H1 (cell line): ENCODE data around the gene MYH13. TPM values are rescaled to one million over a fixed set of nuclear protein-coding genes. Genes with fewer than 3 reads are reported as not detected.

ENCODE experiments used
- CTCF ChIA-PET: fragments of 300-600 bp; sonication (Branson Sonifier 250); formaldehyde crosslinking; loops from one replicate; lab custom pipeline; 2021; ENCODE audit not compliant: partially characterized antibody; lab: Charles Lee
- POLR2A ChIA-PET: fragments of 300-600 bp; sonication (Branson Sonifier 250); formaldehyde crosslinking; loops from one replicate; lab custom pipeline; 2021; ENCODE audit warnings: inconsistent platforms; ENCODE audit not compliant: partially characterized antibody; lab: Charles Lee
- DNase-seq, 2 experiments: peaks; one replicate each; pipeline versions ENCODE4 v3.0.0 to v3.0.0-alpha.2; 2010 to 2022; ENCODE audit warnings: low spot score in 2 of 2, low read depth in 1 of 2, mixed read lengths in 1 of 2
- FAIRE-seq: peaks from 2 replicates; lab custom pipeline; 2011; peaks lifted over from hg19 to GRCh38; lab: Jason Lieb, UNC
- H2AFZ ChIP-seq: 2 replicates; pipeline ENCODE4 v1.8.1; 2012; ENCODE audit warnings: low read length, inconsistent platforms
- H2AK5ac ChIP-seq: 2 replicates; pipeline ENCODE4 v1.6.1; 2013; ENCODE audit warnings: low read depth, low read length
- H2BK120ac ChIP-seq: replicated peaks from 2 replicates; pipeline ENCODE3; 2013; ENCODE audit warnings: low read depth, low read length, inconsistent platforms
- H2BK12ac ChIP-seq: 2 replicates; pipeline ENCODE4 v1.6.1; 2013; ENCODE audit warnings: low read depth, low read length
- H2BK15ac ChIP-seq: 2 replicates; pipeline ENCODE4 v1.6.1; 2013; ENCODE audit warnings: low read length
- H2BK20ac ChIP-seq: 2 replicates; pipeline ENCODE4 v1.6.1; 2013; ENCODE audit warnings: low read length
- H2BK5ac ChIP-seq: 2 replicates; pipeline ENCODE4 v1.6.1; 2013; ENCODE audit warnings: low read depth, low read length
- H3K14ac ChIP-seq: 2 replicates; pipeline ENCODE4 v1.6.1; 2013; ENCODE audit warnings: inconsistent platforms; ENCODE audit not compliant: insufficient read length
- H3K18ac ChIP-seq: 2 replicates; pipeline ENCODE4 v1.6.1; 2013; ENCODE audit warnings: low read length; ENCODE audit errors: extremely low read depth
- H3K23ac ChIP-seq: 2 replicates; pipeline ENCODE4 v1.6.1; 2013; ENCODE audit warnings: inconsistent platforms; ENCODE audit not compliant: insufficient read length
- H3K23me2 ChIP-seq: 2 replicates; pipeline ENCODE4 v1.6.1; 2013; ENCODE audit warnings: low read depth, low read length
- H3K27ac ChIP-seq: 2 replicates; pipeline ENCODE4 v1.6.1; 2011; ENCODE audit warnings: low read depth, low read length, inconsistent platforms
- H3K27me3 ChIP-seq, 4 experiments: replicated peaks in 1 of 4; 1 replicate in 1 of 4; 2 replicates in 3 of 4; pipeline versions ENCODE4 v1.6.1 to v1.8.1; 2011 to 2013; ENCODE audit warnings: low read length in 3 of 4, mild to moderate bottlenecking in 3 of 4, inconsistent platforms in 2 of 4, mixed read lengths in 2 of 4, moderate library complexity in 1 of 4; ENCODE audit not compliant: control insufficient read depth in 3 of 4, insufficient read depth in 3 of 4; ENCODE audit errors: extremely low read depth in 1 of 4
- H3K36me3 ChIP-seq, 4 experiments: 2 replicates each; pipeline versions ENCODE4 v1.6.1 to v1.8.1; 2011 to 2013; ENCODE audit warnings: mild to moderate bottlenecking in 4 of 4, low read length in 3 of 4, moderate library complexity in 2 of 4, control low read depth in 1 of 4, inconsistent platforms in 1 of 4; ENCODE audit not compliant: insufficient read depth in 4 of 4, control insufficient read depth in 2 of 4
- H3K4ac ChIP-seq: replicated peaks from 2 replicates; pipeline ENCODE3; 2013; ENCODE audit warnings: low read length, low read depth, mixed read lengths, inconsistent platforms; ENCODE audit not compliant: insufficient read length
- H3K4me1 ChIP-seq, 4 experiments: replicated peaks in 1 of 4; 1 replicate in 1 of 4; 2 replicates in 3 of 4; pipeline versions ENCODE4 v1.6.1 to v1.8.1; 2011 to 2013; ENCODE audit warnings: low read length in 3 of 4, inconsistent platforms in 2 of 4, mixed read lengths in 1 of 4; ENCODE audit not compliant: insufficient read depth in 4 of 4, control insufficient read depth in 3 of 4
- H3K4me2 ChIP-seq, 2 experiments: 2 replicates each; pipeline versions ENCODE4 v1.6.1 to v1.8.1; 2011 to 2013; ENCODE audit warnings: low read depth in 2 of 2, low read length in 2 of 2, control low read depth in 1 of 2, inconsistent platforms in 1 of 2, mild to moderate bottlenecking in 1 of 2; ENCODE audit not compliant: insufficient read depth in 1 of 2
- H3K4me3 ChIP-seq, 4 experiments: fragments of 200-600, 300-600 bp in 1 of 4; sonication (generic), shearing (Covaris generic), sonication (Bioruptor Twin) in 1 of 4; 2 replicates each; pipeline versions ENCODE4 v1.5.1 to v1.8.1; 2011 to 2016; ENCODE audit warnings: low read length in 4 of 4, low read depth in 3 of 4, control low read depth in 2 of 4, inconsistent platforms in 2 of 4, mild to moderate bottlenecking in 2 of 4, mixed read lengths in 1 of 4, moderate library complexity in 1 of 4; ENCODE audit not compliant: insufficient read depth in 2 of 4; ENCODE audit errors: extremely low read depth in 1 of 4
- H3K56ac ChIP-seq: replicated peaks from 2 replicates; pipeline ENCODE3; 2013; ENCODE audit warnings: low read depth, mild to moderate bottlenecking, mixed read lengths, low read length, inconsistent platforms; ENCODE audit not compliant: insufficient read length
- H3K79me1 ChIP-seq: 2 replicates; pipeline ENCODE4 v1.6.1; 2013; ENCODE audit warnings: low read depth, low read length, control low read depth
- H3K79me2 ChIP-seq, 2 experiments: 2 replicates each; pipeline versions ENCODE4 v1.6.1 to v1.8.1; 2012 to 2013; ENCODE audit warnings: low read length in 2 of 2, mild to moderate bottlenecking in 2 of 2, inconsistent platforms in 1 of 2; ENCODE audit not compliant: insufficient read depth in 2 of 2, control insufficient read depth in 1 of 2
- H3K9ac ChIP-seq, 4 experiments: replicated peaks in 1 of 4; 1 replicate in 1 of 4; 2 replicates in 3 of 4; pipeline versions ENCODE4 v1.6.1 to v1.8.1; 2011 to 2013; ENCODE audit warnings: low read depth in 3 of 4, low read length in 3 of 4, control low read depth in 2 of 4, mild to moderate bottlenecking in 2 of 4, moderate library complexity in 2 of 4, inconsistent platforms in 1 of 4; ENCODE audit errors: extremely low read depth in 1 of 4
- H3K9me3 ChIP-seq, 2 experiments: 2 replicates each; pipeline versions ENCODE4 v1.6.1 to v1.8.1; 2012 to 2013; ENCODE audit warnings: mild to moderate bottlenecking in 2 of 2, moderate library complexity in 2 of 2, control low read depth in 1 of 2, inconsistent platforms in 1 of 2, low read depth in 1 of 2, low read length in 1 of 2, mixed read lengths in 1 of 2; ENCODE audit not compliant: insufficient read depth in 2 of 2
- H4K20me1 ChIP-seq, 2 experiments: replicated peaks in 1 of 2; 2 replicates each; pipeline versions ENCODE3 to v1.8.1; 2011 to 2013; ENCODE audit warnings: inconsistent platforms in 2 of 2, low read length in 2 of 2, mild to moderate bottlenecking in 1 of 2; ENCODE audit not compliant: insufficient read depth in 2 of 2, control insufficient read depth in 1 of 2
- H4K5ac ChIP-seq: 2 replicates; pipeline ENCODE4 v1.6.1; 2013; ENCODE audit warnings: low read length, low read depth, mixed read lengths, inconsistent platforms; ENCODE audit not compliant: insufficient read length
- H4K8ac ChIP-seq: 2 replicates; pipeline ENCODE4 v1.8.0; 2013; ENCODE audit warnings: mild to moderate bottlenecking, moderate library complexity, low read length, inconsistent platforms; ENCODE audit not compliant: insufficient read depth; ENCODE audit errors: extremely low read depth
- H4K91ac ChIP-seq: replicated peaks from 2 replicates; pipeline ENCODE3; 2013; ENCODE audit warnings: low read length, mixed read lengths, inconsistent platforms; ENCODE audit not compliant: insufficient read length
- BACH1 ChIP-seq: IDR thresholded peaks from 2 replicates; pipeline ENCODE4 v1.6.1; 2012; ENCODE audit warnings: low read length, improper control_type of control experiment
- CEBPB ChIP-seq: IDR thresholded peaks from 2 replicates; pipeline ENCODE4 v1.6.1; 2012; ENCODE audit warnings: low read depth, low read length
- SIRT6 ChIP-seq: IDR thresholded peaks from one replicate; pipeline ENCODE4 v1.7.1; 2012; ENCODE audit warnings: low read length, inconsistent platforms
- WGBS, 2 experiments: shearing (Covaris generic) in 1 of 2; methylation state at CpG; one replicate each; pipeline versions ENCODE4 v1.1.6 to v1.1.7; 2013 to 2015; ENCODE audit warnings: low lambda C conversion rate in 2 of 2, mixed read lengths in 2 of 2, inconsistent platforms in 1 of 2, low coverage in 1 of 2, missing lambda C conversion rate in 1 of 2; ENCODE audit not compliant: insufficient replicate concordance in 2 of 2, insufficient coverage in 1 of 2, insufficient read length in 1 of 2; ENCODE audit errors: extremely low coverage in 1 of 2, missing lambda C conversion rate in 1 of 2; 5-methylcytosine and 5-hydroxymethylcytosine counted together
- polyA plus RNA-seq, 7 experiments: library from polyadenylated mRNA; depleted of rRNA in 3 of 7; stranded (reverse) in 5 of 7; unstranded in 2 of 7; fragments of >200 nt in 5 of 7; fragments of 200-250 nt in 2 of 7; gene quantifications; 1 replicate in 5 of 7; 2 replicates in 1 of 7; 4 replicates in 1 of 7; pipeline versions ENCODE4 v1.2.1 to v1.2.3, GENCODE V29; 2011 to 2013; ENCODE audit warnings: missing spikeins in 2 of 7, mixed read lengths in 2 of 7
- total RNA-seq: library from RNA; stranded (reverse); fragmentation: NEBNext Ultra II Directional; extraction: Animal tissue kit (Norgen Biotek cat#: 25700); gene quantifications from 2 replicates; pipeline ENCODE4 v1.2.1, GENCODE V29; 2021

The MYH13 gene
- total and polyA plus RNA-seq, 2 of the 8 experiments (the other 6 are each of a cell fraction or from before 2014, with no cell fraction given), result not detected

DNA sequence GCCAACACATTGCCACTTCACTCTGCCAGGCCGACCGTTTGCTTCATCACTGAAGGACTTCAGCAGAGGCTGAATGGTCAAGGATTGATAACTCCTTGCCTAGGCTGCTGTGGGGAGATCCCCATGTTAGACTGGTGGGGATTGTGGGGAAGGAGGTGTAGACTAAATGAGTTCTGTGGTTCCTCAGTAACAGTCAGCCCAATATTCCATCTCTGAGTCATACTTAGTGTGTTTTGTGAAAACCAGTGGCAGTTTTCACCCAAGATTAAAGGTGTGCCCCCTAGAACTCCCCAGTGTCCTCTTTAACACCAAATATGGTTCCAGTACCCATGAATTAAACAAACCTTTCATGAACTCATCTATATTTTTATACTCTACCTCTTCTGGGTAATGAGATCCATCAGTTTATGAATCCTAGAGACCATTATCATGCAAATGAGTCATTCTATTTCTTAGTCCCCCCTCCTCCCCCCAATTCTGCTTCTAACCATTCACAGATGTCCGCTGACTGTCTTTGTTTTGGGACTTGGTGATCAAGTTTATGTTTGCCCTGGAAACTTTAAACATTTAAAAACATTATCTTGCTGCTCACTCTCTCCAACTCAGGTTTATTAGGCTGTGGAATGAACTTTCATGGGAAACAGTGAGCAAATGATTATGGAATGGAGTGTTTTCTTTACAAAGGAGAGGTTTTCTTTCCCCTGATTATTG, 107.6 kb downstream of the MYH13 start:
- H2BK120ac ChIP-seq, result no peak overlapping the region
- H3K27me3 ChIP-seq, result no peaks in the 10 kb centered on the region
- no peaks in the 10 kb centered on the region for H3K9me3 ChIP-seq
- H3K4me2 ChIP-seq, result no peak overlapping the region
- no peak overlapping the region for H3K56ac ChIP-seq
- H2BK15ac ChIP-seq, result no peak overlapping the region
- no peaks in the 10 kb centered on the region for H3K23me2 ChIP-seq
- H4K20me1 ChIP-seq, result no peaks in the 10 kb centered on the region
- H3K9ac ChIP-seq, result no peak overlapping the region
- 0 out of 2 replicates have a peak overlapping the region, but pooled peaks have one; percentile 39 for H2BK12ac ChIP-seq
- 0 out of 7 replicates have a peak, but pooled peaks cover 0 to 2% (median 0%) of the 10 kb centered on the region in 4 experiments for H3K4me1 ChIP-seq
- CTCF ChIA-PET, result no interaction called here
- WGBS, 2 experiments, result 97% methylated on average over 3 of the region's 3 CpGs; no CpG with 5 or more reads in 1 of the 2 experiments
- H2BK5ac ChIP-seq, result no peak overlapping the region; the same call in 1 of the 2 replicates
- DNase-seq, result no peak
- no peaks in the 10 kb centered on the region for H3K36me3 ChIP-seq
- no peak overlapping the region for H3K27ac ChIP-seq
- H3K79me1 ChIP-seq, result no peaks in the 10 kb centered on the region
- H3K79me2 ChIP-seq, result no peaks in the 10 kb centered on the region
- H2AK5ac ChIP-seq, result no peak overlapping the region
- H3K18ac ChIP-seq, result no peak overlapping the region
- no peak overlapping the region for H2AFZ ChIP-seq
- H3K4me3 ChIP-seq, result no peak overlapping the region
- POLR2A ChIA-PET, result no interaction called here
- no peak overlapping the region for H4K8ac ChIP-seq
- H4K5ac ChIP-seq, result no peak overlapping the region
- H3K4ac ChIP-seq, result no peak overlapping the region
- TF ChIP-seq SIRT6 (no peak), CEBPB (no peak), BACH1 (no peak)
- no peak overlapping the region for H2BK20ac ChIP-seq
- no peak overlapping the region for H3K23ac ChIP-seq
- no peak overlapping the region for H3K14ac ChIP-seq
- H4K91ac ChIP-seq, result no peak overlapping the region
- FAIRE-seq, result no peak
